AG04450 (cell line): ENCODE data around the gene TWIST1. TPM values are rescaled to one million over a fixed set of nuclear protein-coding genes. Genes with fewer than 3 reads are reported as not detected.

Experiments
- CTCF ChIA-PET: fragments of 300-600, 350-600 bp; formaldehyde crosslinking; extraction: SDS; loops from one replicate; lab custom pipeline; 2022; ENCODE audit warnings: antibody characterized with exemption, inconsistent platforms; lab: Charles Lee
- POLR2A ChIA-PET: fragments of 350-600 bp; formaldehyde crosslinking; extraction: SDS; loops from one replicate; lab custom pipeline; 2021; ENCODE audit warnings: antibody characterized with exemption, inconsistent platforms; lab: Yijun Ruan, JAX
- DNase-seq: peaks from one replicate; pipeline ENCODE4 v3.0.0-alpha.2; 2011; ENCODE audit warnings: low read depth, low spot score
- H3K27ac ChIP-seq: one replicate; pipeline ENCODE4 v1.5.1; 2012; ENCODE audit warnings: low read depth, low read length, control low read depth
- H3K27me3 ChIP-seq: one replicate; pipeline ENCODE4 v1.6.0; 2012; ENCODE audit warnings: low read length; ENCODE audit not compliant: control insufficient read depth, insufficient read depth
- H3K4me3 ChIP-seq: 2 replicates; pipeline ENCODE4 v1.5.1; 2011; ENCODE audit warnings: mild to moderate bottlenecking, low read depth, low read length, control low read depth
- H3K9me3 ChIP-seq: 2 replicates; pipeline ENCODE4 v1.5.1; 2012; ENCODE audit warnings: low read length; ENCODE audit not compliant: control insufficient read depth, insufficient read depth
- CTCF ChIP-seq: IDR thresholded peaks from 2 replicates; pipeline ENCODE4 v1.5.1; 2011; ENCODE audit warnings: low read depth, low read length, control low read depth, inconsistent platforms
- polyA plus RNA-seq: library from polyadenylated mRNA; depleted of rRNA; stranded (reverse); fragments of >200 nt; gene quantifications from 2 replicates; pipeline ENCODE4 v1.2.3, GENCODE V29; 2011

The TWIST1 gene
- polyA plus RNA-seq, 1 experiment, result 19.4 TPM

- Histone ChIP-seq H3K27me3 (no peaks in the 10 kb centered on the region), H3K4me3 (no peak overlapping the region), H3K9me3 (peaks cover 6% of the 10 kb centered on the region), H3K27ac (no peak overlapping the region)
- DNase-seq, result no peak
- no peak for TF ChIP-seq CTCF
- ChIA-PET CTCF (no interaction called here), POLR2A (no interaction called here)
Observed at GRCh38 chr7:19110776-19111175, 6.7 kb downstream of the TWIST1 start.

DNA sequence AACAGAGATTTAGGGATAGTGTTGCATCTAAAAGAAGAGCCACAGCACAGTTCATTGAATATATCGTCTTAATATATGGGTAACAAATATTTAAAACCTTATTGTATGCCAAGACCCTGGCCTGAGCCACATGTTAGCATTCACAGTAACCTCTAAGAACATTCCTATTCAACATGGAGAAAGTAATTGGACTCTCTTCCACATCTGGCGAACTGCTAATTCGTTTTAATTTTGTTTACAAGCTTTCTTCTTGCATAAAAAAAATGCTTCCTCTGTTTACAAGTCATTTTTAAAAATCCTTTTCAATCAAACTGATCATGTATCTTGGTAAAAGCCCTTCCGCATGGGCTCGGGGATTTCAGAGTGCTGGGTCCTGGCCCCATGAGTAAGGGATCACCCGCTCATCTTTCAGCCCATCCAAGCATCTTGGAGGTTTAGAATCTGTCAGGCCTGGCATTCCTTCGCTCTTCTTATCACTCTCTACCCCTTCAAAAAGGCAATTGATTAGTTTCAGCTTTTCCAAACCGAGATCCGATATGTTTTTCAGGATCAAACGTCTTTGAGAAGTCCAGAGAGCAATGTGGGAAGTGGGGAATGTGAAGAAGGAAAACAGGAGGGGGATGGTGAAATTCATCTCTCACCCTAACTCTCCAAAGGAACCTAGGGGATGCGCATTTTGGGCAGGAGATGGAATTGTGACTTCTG, 7.3 kb downstream of the TWIST1 start:
- ChIA-PET CTCF (interaction anchor here (1.2 to 1.3 kb wide), 2 partner anchors 12 to 417 kb away, joined by 3 to 7 read pairs; no protein-coding TSS in a partner anchor), POLR2A (no interaction called here)
- no peak for DNase-seq
- TF ChIP-seq CTCF, result no peak
- Histone ChIP-seq H3K4me3 (no peak overlapping the region), H3K27me3 (no peaks in the 10 kb centered on the region), H3K27ac (no peak overlapping the region), H3K9me3 (peaks cover 6% of the 10 kb centered on the region)

GRCh38 chr7:19109000-19109946, 8.2 kb downstream of the TWIST1 start:
- Histone ChIP-seq H3K27me3 (no peaks in the 10 kb centered on the region), H3K27ac (no peak overlapping the region), H3K9me3 (peaks cover 6% of the 10 kb centered on the region), H3K4me3 (no peak overlapping the region)
- no peak for DNase-seq
- no peak for TF ChIP-seq CTCF
- ChIA-PET CTCF (interaction anchor here (1.1 to 1.3 kb wide), 4 partner anchors 13 to 416 kb away, joined by 3 to 7 read pairs (median 3); no protein-coding TSS in a partner anchor), POLR2A (no interaction called here)

DNA sequence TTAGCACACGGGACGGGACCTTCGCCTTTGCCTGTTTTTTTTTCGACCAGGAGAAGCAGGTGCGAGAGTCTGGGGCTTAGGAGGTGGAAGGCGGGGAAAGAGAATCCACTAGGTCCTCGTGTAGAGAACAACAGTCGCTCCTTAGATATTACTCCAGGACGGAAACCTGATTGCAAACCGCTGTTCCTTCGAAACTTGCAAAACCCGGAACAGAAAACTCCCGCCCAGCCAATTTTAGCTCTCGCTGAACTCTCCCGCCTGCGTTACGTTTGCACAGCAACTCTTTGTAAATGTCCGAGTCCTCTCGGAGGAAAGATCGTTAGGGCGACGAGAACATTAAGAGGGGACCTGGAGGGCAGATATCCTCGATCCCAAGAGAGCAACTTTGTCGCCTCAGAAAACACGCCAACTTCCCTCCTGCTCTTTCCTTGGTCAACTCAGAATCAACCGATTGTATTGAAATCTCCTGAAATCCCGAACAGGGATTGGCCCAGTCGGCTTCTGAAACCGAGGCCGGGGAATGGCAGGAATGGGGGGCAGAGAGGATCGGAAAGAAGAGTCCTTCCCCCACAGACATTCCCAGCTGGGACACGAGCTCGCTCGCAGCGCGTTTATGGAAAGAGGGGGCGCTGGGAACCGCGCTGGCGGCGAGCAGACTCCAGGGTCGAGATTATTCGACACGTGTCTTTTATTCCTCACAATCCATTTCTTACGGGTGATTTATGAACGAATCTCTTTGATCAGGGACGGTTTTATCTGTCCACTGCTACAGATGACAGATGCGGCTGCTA, 9.9 kb downstream of the TWIST1 start:
- peak overlapping the region; percentile 75 for H3K27ac ChIP-seq
- no peak for TF ChIP-seq CTCF
- peaks cover 5% of the 10 kb centered on the region for H3K9me3 ChIP-seq
- ChIA-PET POLR2A (interaction anchor here (2.0 kb wide), 1 partner anchor 10 kb away, joined by 6 read pairs; the partner anchor contains the start of gene TWIST1), CTCF (interaction anchor here (1.2 to 3.2 kb wide), 2 partner anchors 15 to 415 kb away, joined by 3 to 11 read pairs; no protein-coding TSS in a partner anchor)
- peak overlapping the region; percentile 65 for H3K4me3 ChIP-seq
- no peak for DNase-seq
- H3K27me3 ChIP-seq, result no peaks in the 10 kb centered on the region
